Measurements from ENCODE around the gene CYP4F22. TPM values are rescaled to one million over a fixed set of nuclear protein-coding genes. Genes with fewer than 3 reads are reported as not detected.
A peak's percentile ranks its signal among the peaks of the same experiment; 100 is the strongest.

Gene CYP4F22
- total RNA-seq, 2 experiments from 2014 or later, result 1.4 TPM

GRCh38 chr19:15550273-15550672, 41.9 kb downstream of the CYP4F22 start:
- ChIA-PET POLR2A (interaction anchor here (0.9 to 7.2 kb wide), 5 partner anchors 36 to 131 kb away, joined by 3 to 101 read pairs (median 6); partner anchors contain the start of genes AKAP8L and RASAL3), CTCF (interaction anchor here (1.2 to 6.9 kb wide), 2 partner anchors 83 to 131 kb away, joined by 4 to 242 read pairs; partner anchors contain the start of gene AKAP8L)
- no peaks in the 10 kb centered on the region for H3K9me3 Mint-ChIP-seq
- H3K36me3 Mint-ChIP-seq (ENCODE audit: low read depth), result no peaks in the 10 kb centered on the region
- H3K4me3 Mint-ChIP-seq, result peak overlapping the region; percentile 29
- no peak for DNase-seq
- peaks cover 25% of the 10 kb centered on the region for H3K4me1 Mint-ChIP-seq
- H3K27me3 Mint-ChIP-seq, result peaks cover 5% of the 10 kb centered on the region
- no peak overlapping the region for H3K27ac Mint-ChIP-seq

GRCh38 chr19:15550929-15551292, 42.6 kb downstream of the CYP4F22 start:
- Mint-ChIP-seq H3K36me3 (ENCODE audit: low read depth) (no peaks in the 10 kb centered on the region), H3K27me3 (peaks cover 5% of the 10 kb centered on the region), H3K27ac (peak overlapping the region; percentile 53)

GRCh38 chr19:15551293-15552004, 43.1 kb downstream of the CYP4F22 start:
- peak; percentile 76 for DNase-seq
- no peaks in the 10 kb centered on the region for H3K36me3 Mint-ChIP-seq (ENCODE audit: low read depth)
- peaks cover 5% of the 10 kb centered on the region for H3K27me3 Mint-ChIP-seq
- ChIA-PET CTCF (interaction anchor here (1.0 to 6.9 kb wide), 6 partner anchors 13 to 172 kb away, joined by 4 to 242 read pairs (median 4); partner anchors contain the start of genes AKAP8 and AKAP8L), POLR2A (interaction anchor here (0.8 to 7.2 kb wide), 11 partner anchors 20 to 172 kb away, joined by 3 to 101 read pairs (median 5); partner anchors contain the start of genes AKAP8, AKAP8L and RASAL3)
- peak overlapping the region; percentile 53 for H3K27ac Mint-ChIP-seq
- H3K4me3 Mint-ChIP-seq, result peak overlapping the region; percentile 72
- no peaks in the 10 kb centered on the region for H3K9me3 Mint-ChIP-seq
- H3K4me1 Mint-ChIP-seq, result peaks cover 33% of the 10 kb centered on the region

More at GRCh38 chr19:15550929-15551292, 42.6 kb downstream of the CYP4F22 start:
- peak overlapping the region; percentile 72 for H3K4me3 Mint-ChIP-seq
- ChIA-PET CTCF (interaction anchor here (1.0 to 6.9 kb wide), 6 partner anchors 12 to 172 kb away, joined by 4 to 242 read pairs (median 4); partner anchors contain the start of genes AKAP8 and AKAP8L), POLR2A (interaction anchor here (0.8 to 7.2 kb wide), 11 partner anchors 20 to 171 kb away, joined by 3 to 101 read pairs (median 5); partner anchors contain the start of genes AKAP8, AKAP8L and RASAL3)
- no peaks in the 10 kb centered on the region for H3K9me3 Mint-ChIP-seq
- no peak for DNase-seq
- peaks cover 30% of the 10 kb centered on the region for H3K4me1 Mint-ChIP-seq

GRCh38 chr19:15555021-15555420, 46.7 kb downstream of the CYP4F22 start:
- no peaks in the 10 kb centered on the region for H3K36me3 Mint-ChIP-seq (ENCODE audit: low read depth)
- H3K27ac Mint-ChIP-seq, result peak overlapping the region; percentile 9
- H3K9me3 Mint-ChIP-seq, result no peaks in the 10 kb centered on the region
- DNase-seq, result no peak
- peak overlapping the region; percentile 85 for H3K4me3 Mint-ChIP-seq
- peaks cover 9% of the 10 kb centered on the region for H3K27me3 Mint-ChIP-seq
- ChIA-PET CTCF (interaction anchor here (0.7 to 6.9 kb wide), 19 partner anchors 10 to 857 kb away, joined by 3 to 242 read pairs (median 6); partner anchors contain the start of genes AKAP8 and AKAP8L), POLR2A (interaction anchor here (0.7 to 7.2 kb wide), 9 partner anchors 88 to 444 kb away, joined by 3 to 101 read pairs (median 5); partner anchors contain the start of gene AKAP8L)
- H3K4me1 Mint-ChIP-seq, result peaks cover 37% of the 10 kb centered on the region

GRCh38 chr19:15555759-15556633, 47.7 kb downstream of the CYP4F22 start:
- peaks cover 29% of the 10 kb centered on the region for H3K4me1 Mint-ChIP-seq
- POLR2A ChIA-PET, result interaction anchor here (0.6 to 7.2 kb wide), 11 partner anchors 89 to 177 kb away, joined by 3 to 101 read pairs (median 4); partner anchors contain the start of gene AKAP8L
- peaks cover 9% of the 10 kb centered on the region for H3K27me3 Mint-ChIP-seq
- no peaks in the 10 kb centered on the region for H3K9me3 Mint-ChIP-seq
- no peaks in the 10 kb centered on the region for H3K36me3 Mint-ChIP-seq (ENCODE audit: low read depth)
- CTCF ChIA-PET, result interaction anchor here (0.5 to 6.9 kb wide), 37 partner anchors 11 to 743 kb away, joined by 3 to 242 read pairs (median 5); partner anchors contain the start of genes AKAP8, AKAP8L and BRD4
- peak overlapping the region; percentile 85 for H3K4me3 Mint-ChIP-seq
- DNase-seq, result peak; percentile 97
- peak overlapping the region; percentile 76 for H3K27ac Mint-ChIP-seq

GRCh38 chr19:15556634-15557181, 48.4 kb downstream of the CYP4F22 start:
- ChIA-PET POLR2A (interaction anchor here (0.6 to 1.4 kb wide), 3 partner anchors 93 to 178 kb away, joined by 3 to 11 read pairs (median 3); no protein-coding TSS in a partner anchor), CTCF (interaction anchor here (1.1 kb wide), 1 partner anchor 137 kb away, joined by 11 read pairs; the partner anchor contains the start of gene AKAP8L)
- Mint-ChIP-seq H3K27me3 (peaks cover 9% of the 10 kb centered on the region), H3K36me3 (ENCODE audit: low read depth) (no peaks in the 10 kb centered on the region), H3K4me1 (peaks cover 25% of the 10 kb centered on the region), H3K4me3 (peak overlapping the region; percentile 85), H3K27ac (peak overlapping the region; percentile 76), H3K9me3 (no peaks in the 10 kb centered on the region)
- no peak for DNase-seq

GRCh38 chr19:15557223-15557622, 48.9 kb downstream of the CYP4F22 start:
- ChIA-PET POLR2A (interaction anchor here (0.6 to 1.1 kb wide), 2 partner anchors 139 to 179 kb away, joined by 3 read pairs; no protein-coding TSS in a partner anchor), CTCF (interaction anchor here (1.1 kb wide), 1 partner anchor 138 kb away, joined by 11 read pairs; the partner anchor contains the start of gene AKAP8L)
- DNase-seq, result no peak
- no peaks in the 10 kb centered on the region for H3K9me3 Mint-ChIP-seq
- H3K36me3 Mint-ChIP-seq (ENCODE audit: low read depth), result no peaks in the 10 kb centered on the region
- no peak overlapping the region for H3K27ac Mint-ChIP-seq
- H3K4me1 Mint-ChIP-seq, result peaks cover 22% of the 10 kb centered on the region
- peaks cover 9% of the 10 kb centered on the region for H3K27me3 Mint-ChIP-seq
- no peak overlapping the region for H3K4me3 Mint-ChIP-seq

- H3K9me3 Mint-ChIP-seq, result no peaks in the 10 kb centered on the region
- H3K36me3 Mint-ChIP-seq (ENCODE audit: low read depth), result no peaks in the 10 kb centered on the region
- no peak overlapping the region for H3K4me3 Mint-ChIP-seq
- no peak overlapping the region for H3K27ac Mint-ChIP-seq
- H3K4me1 Mint-ChIP-seq, result no peaks in the 10 kb centered on the region
- DNase-seq, result no peak
- POLR2A ChIA-PET, result no interaction called here
- peaks cover 17% of the 10 kb centered on the region for H3K27me3 Mint-ChIP-seq
- CTCF ChIA-PET, result interaction anchor here (5.3 kb wide), 1 partner anchor 143 kb away, joined by 30 read pairs; the partner anchor contains the start of gene AKAP8L
Measured at GRCh38 chr19:15562145-15562544, 53.8 kb downstream of the CYP4F22 start.

- Mint-ChIP-seq H3K27ac (peak overlapping the region; percentile 18), H3K4me1 (no peaks in the 10 kb centered on the region), H3K9me3 (no peaks in the 10 kb centered on the region), H3K27me3 (peaks cover 17% of the 10 kb centered on the region), H3K4me3 (no peak overlapping the region), H3K36me3 (ENCODE audit: low read depth) (no peaks in the 10 kb centered on the region)
- no peak for DNase-seq
- CTCF ChIA-PET, result interaction anchor here (5.3 kb wide), 1 partner anchor 144 kb away, joined by 30 read pairs; the partner anchor contains the start of gene AKAP8L
- POLR2A ChIA-PET, result no interaction called here
Measured at GRCh38 chr19:15562861-15563260, 54.5 kb downstream of the CYP4F22 start.

- no peak overlapping the region for H3K4me3 Mint-ChIP-seq
- H3K9me3 Mint-ChIP-seq, result no peaks in the 10 kb centered on the region
- H3K27me3 Mint-ChIP-seq, result peaks cover 19% of the 10 kb centered on the region
- ChIA-PET CTCF (interaction anchor here (5.3 kb wide), 1 partner anchor 144 kb away, joined by 30 read pairs; the partner anchor contains the start of gene AKAP8L), POLR2A (no interaction called here)
- no peaks in the 10 kb centered on the region for H3K4me1 Mint-ChIP-seq
- H3K27ac Mint-ChIP-seq, result no peak overlapping the region
- H3K36me3 Mint-ChIP-seq (ENCODE audit: low read depth), result no peaks in the 10 kb centered on the region
- no peak for DNase-seq
Measured at GRCh38 chr19:15563325-15563794, 55.0 kb downstream of the CYP4F22 start.

GRCh38 chr19:15563931-15564330, 55.6 kb downstream of the CYP4F22 start:
- DNase-seq, result no peak
- peaks cover 19% of the 10 kb centered on the region for H3K27me3 Mint-ChIP-seq
- ChIA-PET POLR2A (no interaction called here), CTCF (no interaction called here)
- no peaks in the 10 kb centered on the region for H3K9me3 Mint-ChIP-seq
- H3K36me3 Mint-ChIP-seq (ENCODE audit: low read depth), result no peaks in the 10 kb centered on the region
- no peak overlapping the region for H3K27ac Mint-ChIP-seq
- no peak overlapping the region for H3K4me3 Mint-ChIP-seq
- H3K4me1 Mint-ChIP-seq, result no peaks in the 10 kb centered on the region
